Lung microvascular endothelial cell (primary cell): Measurements from ENCODE around the gene LRRC4. TPM values are rescaled to one million over a fixed set of nuclear protein-coding genes. Genes with fewer than 3 reads are reported as not detected.

Source experiments
- DNase-seq, 2 donors: peaks; one replicate each; pipeline versions ENCODE4 v3.0.0 to v3.0.0-alpha.2; 2010; ENCODE audit warnings: low read depth in 2 of 2
- total RNA-seq: library from RNA; depleted of rRNA; stranded (reverse); fragments of >200 nt; gene quantifications from 2 replicates; pipeline ENCODE4 v1.2.1, GENCODE V29; 2014

The LRRC4 gene
- total RNA-seq, 1 donor from 2014 or later, result 0.20 TPM

- DNase-seq, result no peak
Observed at GRCh38 chr7:128059143-128059988, 28.1 kb upstream of the LRRC4 start.

GRCh38 chr7:128057909-128058308, 26.7 kb upstream of the LRRC4 start:
- DNase-seq, result no peak

DNA sequence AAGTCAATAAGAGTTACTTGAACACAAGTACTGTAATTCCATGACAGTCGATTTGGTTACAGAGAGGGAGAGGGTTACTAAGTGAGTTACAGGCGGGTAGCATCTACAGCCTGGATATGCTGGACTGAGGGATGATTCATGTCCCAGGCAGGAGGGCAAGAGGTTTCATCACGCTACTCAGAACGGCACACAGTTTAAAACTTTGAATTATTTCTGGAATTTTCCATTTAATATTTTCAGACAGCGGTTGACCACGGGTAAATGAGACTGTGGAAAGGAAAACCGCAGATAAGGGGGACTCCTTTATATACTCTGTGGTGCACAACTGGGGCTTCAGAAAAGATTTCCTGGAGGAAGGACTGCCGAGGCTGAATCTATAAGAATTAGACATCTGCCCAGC, 25.7 kb upstream of the LRRC4 start:
- DNase-seq, result no peak

DNA sequence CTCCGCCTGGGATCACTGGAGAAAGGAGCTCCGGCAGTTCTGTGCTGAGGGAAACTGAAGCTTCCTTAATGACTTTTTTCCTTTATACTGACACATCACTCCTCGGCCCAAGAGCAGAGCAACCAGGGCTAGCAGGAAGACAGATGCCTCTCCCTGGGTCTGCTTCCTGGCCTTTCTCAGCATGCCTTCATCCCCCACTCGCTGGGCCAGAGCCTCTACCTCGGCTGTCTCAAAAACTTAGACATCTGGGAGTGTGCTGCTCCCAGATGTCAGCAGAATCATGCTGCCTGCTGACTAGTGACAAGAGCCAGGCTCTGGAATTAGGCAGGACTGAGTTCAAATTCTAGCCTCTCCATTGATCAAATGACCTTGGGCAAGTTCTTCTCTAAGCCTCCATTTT, 24.4 kb upstream of the LRRC4 start:
- peak in 1 of 2 donors; percentile 48 for DNase-seq

DNA sequence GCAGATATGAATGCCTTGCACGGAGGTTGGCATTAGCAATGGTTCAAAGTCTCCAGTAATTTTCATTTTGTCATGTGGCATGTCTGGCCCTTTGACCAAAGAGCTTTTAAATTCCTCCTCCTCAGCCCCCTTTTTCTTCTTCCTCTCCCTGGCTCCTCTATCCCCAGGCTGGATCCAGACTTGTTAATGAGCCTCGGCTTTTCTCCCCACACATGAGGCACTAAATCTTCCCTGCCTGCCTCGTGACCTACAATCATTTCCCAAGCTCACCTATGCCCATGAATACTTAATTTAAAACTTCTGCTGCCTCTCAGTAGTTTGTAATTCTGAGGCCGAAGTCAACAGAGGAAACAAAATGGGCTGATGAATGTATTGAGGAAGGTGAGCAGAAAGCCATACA, 23.3 kb upstream of the LRRC4 start:
- no peak for DNase-seq

GRCh38 chr7:128053991-128054390, 22.8 kb upstream of the LRRC4 start:
- no peak for DNase-seq

GRCh38 chr7:128053023-128053422, 21.8 kb upstream of the LRRC4 start:
- peak; percentile 73 to 90 for DNase-seq

DNA sequence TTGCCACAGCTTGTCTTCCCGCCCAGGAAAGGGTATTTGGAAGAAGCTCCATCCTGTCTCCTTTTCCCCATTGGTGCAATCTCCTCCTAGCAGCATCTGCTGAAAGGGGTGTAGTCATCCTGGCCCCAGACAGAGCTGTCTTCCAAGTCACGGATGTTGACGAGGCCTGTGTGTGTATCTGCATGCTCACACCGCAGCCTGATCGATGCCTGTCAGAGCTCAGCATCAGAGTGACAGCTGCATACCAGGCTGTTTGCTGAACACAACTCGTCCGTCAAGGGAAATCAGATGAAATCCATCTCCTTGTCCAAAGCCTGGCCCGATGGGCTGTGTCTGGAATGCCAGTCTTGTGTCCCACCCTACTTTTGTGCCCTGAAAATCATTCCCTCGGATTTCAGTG, 21.2 kb upstream of the LRRC4 start:
- DNase-seq, result no peak

- DNase-seq, result peak in 1 of 2 donors; percentile 44
Observed at GRCh38 chr7:128045766-128046165, 14.5 kb upstream of the LRRC4 start.

DNA sequence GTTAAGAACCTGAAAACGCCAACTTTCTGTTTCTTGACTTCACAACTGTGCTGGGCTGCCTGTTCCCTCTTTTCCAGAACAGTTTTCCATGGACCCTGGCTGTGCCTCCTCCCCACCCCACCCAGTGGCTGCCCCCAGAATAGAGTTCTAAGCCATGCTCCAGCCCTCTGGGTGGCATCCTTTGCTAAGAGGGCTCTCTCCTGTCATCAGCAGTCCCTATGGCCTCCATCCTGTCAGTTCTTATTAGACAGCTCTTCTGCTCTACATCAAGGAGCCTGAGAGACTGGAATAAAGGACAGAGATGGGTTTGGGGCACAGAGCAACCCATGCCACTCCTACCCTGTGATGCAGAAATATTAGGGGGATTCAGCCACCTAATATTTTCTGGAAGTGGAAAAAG, 13.9 kb upstream of the LRRC4 start:
- DNase-seq, result no peak

- DNase-seq, result no peak
Observed at GRCh38 chr7:128044064-128044463, 12.8 kb upstream of the LRRC4 start.

- DNase-seq, result no peak
Observed at GRCh38 chr7:128042012-128042411, 10.8 kb upstream of the LRRC4 start.

DNA sequence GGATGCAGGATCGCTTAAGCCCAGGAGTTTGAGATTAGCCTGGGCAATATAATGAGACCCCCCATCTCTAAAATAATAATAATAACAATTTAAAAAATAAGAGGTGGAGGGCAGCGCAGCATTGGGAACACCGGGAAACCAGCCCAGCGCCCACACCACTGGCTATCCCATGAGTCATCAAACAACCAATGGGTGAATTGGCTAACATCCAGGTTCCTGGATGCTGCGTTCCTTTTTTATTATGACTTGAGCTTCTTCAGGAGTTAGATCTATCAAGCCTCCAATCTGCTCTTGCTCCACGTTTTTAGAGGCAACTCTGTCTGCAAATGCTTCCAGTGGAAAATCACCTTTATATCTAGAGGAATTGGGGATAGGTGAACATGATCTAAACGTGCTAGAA, 10.0 kb upstream of the LRRC4 start:
- DNase-seq, result peak; percentile 28 to 73

DNA sequence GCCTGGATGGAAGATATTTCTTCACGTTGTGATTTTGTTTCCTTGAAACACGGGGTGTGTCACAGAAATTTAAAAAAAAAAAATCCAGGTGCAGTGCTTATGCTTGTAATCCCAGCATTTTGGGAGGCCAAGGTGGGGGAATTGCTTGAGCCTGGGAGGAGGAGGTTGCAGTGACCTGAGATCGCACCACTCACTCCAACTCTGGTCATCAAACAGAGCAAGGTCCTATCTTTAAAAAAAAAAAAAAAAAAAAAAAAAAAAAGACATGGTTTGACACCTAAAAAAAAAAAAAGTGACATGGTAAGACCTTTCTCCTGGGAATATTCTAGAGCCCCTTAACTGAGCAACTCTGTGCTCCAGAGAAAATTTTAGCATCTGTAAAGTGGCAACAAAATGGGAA, 9.0 kb upstream of the LRRC4 start:
- DNase-seq, result no peak

GRCh38 chr7:128039544-128039953, 8.3 kb upstream of the LRRC4 start:
- no peak for DNase-seq

- no peak for DNase-seq
Observed at GRCh38 chr7:128037880-128038619, 6.8 kb upstream of the LRRC4 start.

- DNase-seq, result no peak
Observed at GRCh38 chr7:128037081-128037480, 5.8 kb upstream of the LRRC4 start.

DNA sequence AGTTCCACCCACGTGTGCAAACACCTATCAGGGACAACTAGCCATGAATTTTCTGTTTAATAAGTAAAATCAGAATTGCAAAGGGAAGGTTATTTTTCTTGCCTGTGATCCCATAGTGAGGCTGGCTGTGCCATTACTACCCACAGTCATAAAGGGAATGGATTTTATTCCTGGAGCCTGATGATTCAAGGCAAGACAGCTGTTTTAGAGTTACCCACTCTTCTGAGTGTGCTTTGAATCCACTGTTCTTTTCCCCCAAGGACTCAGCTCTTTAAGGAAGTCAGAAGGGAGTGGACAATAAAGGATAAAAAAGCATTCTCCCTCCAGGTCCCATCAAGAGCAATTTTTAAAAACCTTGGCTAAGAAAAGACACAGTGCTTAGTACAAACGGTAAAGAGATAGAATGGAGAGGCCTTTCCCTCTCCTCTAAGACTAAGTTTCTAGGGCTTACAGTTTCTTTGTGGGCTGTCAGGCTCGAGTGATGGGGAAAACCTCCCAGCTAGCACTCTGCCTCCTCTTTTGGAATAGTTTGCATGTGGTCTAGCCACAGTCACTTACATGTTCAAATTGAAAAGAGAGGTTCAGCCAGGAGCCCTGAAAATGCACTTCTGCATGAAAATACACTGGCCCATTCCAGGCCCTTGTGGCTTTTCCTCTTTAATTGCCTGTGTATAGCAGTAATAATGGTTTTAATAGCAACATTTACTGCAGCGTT, 5.1 kb upstream of the LRRC4 start:
- DNase-seq, result no peak

DNA sequence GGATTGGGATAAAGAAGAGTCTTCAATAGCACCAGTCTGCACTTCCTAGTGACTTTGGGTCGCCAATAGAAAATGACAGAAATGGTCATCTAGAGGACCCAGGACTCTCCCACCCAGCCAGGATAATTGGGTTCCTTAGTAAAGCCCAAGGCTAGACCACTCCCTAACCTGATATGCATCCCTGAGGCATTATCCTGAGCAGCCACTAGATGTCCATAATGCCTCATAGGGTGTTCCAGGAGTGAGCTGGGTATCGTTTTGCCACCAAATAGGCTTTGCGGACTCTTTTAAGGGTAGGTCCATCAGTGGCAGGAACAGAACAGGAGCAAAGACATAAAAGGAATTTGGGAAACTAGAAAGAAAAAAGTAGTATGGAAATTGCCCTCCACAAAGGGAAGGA, 4.5 kb upstream of the LRRC4 start:
- peak; percentile 42 to 66 for DNase-seq

DNA sequence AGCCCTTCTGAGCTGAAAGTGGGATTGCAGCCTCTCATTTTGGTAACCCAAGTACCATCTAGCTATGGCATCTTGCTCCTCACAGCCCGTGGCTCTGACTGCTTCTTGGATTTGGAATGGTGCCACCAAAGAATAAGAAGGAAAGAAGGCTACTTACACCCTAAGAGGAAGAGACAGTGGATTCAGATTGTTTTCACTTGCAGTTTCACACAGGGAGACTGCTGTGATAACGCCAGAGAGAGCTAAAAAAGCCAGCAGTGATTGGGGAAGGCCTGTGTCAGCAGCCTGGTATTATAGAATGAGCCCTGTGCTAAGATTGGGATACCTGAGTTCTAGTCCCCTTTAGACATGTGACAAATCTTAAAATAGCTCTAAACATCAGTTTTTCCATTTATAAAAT, 3.6 kb upstream of the LRRC4 start:
- DNase-seq, result no peak

GRCh38 chr7:128033246-128033645, 2.0 kb upstream of the LRRC4 start:
- no peak for DNase-seq

- DNase-seq, result peak; percentile 15 to 31
Observed at GRCh38 chr7:128032605-128033235, 1.5 kb upstream of the LRRC4 start.
